ENCODE measurements around the gene YPEL3.
"Not testable (repeated sequence)": the region's sequence is repeated elsewhere in the genome, so short reads cannot be mapped to it uniquely, and the experiment has no call there.

The YPEL3 gene

DNA sequence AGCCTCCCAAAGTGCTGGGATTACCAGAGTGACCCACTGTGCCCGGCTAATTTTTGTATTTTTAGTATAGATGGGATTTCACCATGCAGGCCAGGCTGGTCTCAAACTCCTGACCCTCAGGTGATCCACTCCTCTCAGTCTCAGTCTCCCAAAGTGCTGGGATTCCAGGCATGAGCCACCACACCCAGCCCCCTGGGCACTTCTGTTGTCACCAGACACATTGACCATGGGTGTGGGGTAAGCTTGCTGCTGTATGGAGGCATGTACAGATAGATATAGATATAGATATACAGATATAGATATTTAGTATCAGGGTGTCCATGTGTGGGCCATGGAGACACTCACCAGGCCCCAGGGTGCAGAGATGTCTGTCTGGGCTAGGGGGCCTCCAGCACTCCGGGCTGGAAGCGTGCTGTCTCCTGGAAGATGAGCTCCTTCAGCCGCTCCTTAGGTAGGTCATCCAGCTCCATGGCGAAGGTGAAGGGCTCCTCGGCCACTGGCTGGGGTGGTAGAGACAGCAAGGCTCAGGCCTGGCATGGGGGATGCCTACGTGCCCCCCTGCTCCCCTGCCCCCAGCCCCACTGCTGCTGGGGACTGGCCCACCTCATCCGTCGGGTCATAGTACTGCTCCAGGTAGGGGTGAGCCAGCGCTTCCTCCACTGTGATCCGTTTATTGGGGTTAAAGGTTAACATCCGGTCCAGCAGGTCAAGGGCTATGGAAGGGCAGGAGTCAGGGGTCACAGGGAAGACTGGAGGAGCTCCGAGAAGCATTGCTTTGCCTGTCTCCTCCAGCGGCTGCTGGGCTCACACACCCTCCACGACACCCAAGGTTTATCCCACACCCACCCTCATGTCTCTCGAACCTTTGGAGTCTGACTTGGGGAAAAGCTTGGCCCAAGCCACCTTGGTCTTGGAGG is 20.5 kb upstream of the YPEL3 start:
- no peak for DNase-seq

DNA sequence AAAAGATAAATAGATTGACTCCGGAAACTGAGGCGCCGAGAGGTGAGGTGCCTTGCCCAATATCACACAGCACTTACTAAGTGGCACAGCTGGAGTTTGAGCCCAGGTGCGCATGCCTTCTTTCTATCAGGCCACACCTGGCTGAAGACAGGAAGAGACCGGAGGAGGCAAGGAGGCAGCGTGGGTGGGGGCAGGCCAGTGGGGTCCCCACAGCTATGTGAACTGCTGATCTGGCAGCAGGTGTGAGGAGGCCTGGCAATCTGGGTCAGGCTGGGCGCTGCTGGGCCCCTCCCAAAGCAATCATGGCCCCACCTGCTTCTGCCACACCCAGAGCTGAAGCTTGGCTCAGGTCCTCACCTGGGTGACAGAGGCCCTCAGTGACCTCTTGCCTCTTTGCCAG is 19.2 kb upstream of the YPEL3 start:
- DNase-seq: peak in 1 of 6 experiments; percentile 6

DNA sequence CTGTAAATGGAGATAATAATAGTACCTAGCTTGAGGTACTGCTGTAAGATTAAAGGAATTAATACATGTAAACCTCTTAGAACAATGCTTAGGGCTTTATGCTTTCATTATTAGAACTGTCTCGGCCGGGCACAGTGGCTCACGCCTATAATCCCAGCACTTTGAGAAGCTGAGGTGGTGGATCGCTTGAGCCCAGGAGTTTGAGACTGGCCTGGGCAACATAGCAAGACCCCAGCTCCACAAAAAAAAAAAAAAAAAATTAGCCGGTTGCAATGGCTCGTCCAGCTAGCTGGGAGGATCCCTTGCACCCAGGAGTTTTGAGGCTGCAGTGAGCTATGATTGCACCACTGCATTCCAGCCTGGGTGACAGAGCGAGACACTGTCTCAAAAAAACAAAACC is 18.8 kb upstream of the YPEL3 start:
- DNase-seq: not testable (repeated sequence)

DNA sequence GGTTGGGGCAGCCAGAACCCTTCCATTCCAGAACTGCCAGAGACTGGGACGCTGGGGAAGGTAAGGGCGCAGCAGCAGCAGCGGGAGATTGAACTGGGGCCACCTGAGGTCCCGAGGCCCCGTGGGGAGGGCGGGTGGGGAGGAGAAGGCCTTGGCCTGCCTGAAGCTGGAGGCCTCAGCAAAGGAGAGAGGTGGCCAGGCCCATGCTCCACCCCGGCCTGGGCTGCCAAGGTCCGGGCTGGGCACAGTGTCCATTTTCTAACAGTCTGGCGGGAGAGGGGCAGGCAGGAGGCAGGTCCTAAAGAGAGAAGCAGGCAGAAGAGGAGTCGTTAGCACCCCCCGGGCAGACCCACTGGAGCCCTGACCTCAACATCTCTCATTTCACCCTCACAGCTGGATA is 18.4 kb upstream of the YPEL3 start:
- DNase-seq: no peak

DNA sequence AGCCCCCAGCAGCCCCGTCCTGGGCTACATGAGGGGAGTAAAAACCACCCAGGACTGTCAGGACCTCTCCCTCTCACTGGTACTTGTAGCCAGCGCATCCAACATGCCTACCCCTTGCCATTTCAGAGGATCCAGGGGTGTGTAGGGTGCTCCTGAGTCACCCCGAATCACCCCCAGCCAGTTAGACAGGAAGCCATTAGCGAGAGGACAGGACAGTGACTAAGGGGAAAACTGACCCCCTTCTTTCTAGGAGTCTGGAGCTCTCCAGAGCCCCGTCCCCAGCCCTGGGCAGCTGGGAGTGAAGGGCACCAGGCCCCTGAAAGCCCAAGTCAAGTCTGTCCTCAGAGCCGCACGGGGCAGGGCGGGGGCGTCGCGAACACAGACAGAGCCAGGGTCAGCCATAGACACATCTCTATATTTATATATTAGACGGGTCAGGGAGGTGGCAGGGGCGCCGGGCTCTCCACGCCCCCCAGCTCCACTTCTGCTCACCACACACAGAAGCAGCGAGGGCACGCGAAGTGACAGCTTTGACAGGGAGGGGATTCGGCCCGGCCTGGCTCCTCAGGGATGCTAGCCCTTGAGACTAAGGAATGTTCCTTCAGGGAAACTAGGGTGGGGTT is 17.8 kb upstream of the YPEL3 start:
- no peak for DNase-seq

DNA sequence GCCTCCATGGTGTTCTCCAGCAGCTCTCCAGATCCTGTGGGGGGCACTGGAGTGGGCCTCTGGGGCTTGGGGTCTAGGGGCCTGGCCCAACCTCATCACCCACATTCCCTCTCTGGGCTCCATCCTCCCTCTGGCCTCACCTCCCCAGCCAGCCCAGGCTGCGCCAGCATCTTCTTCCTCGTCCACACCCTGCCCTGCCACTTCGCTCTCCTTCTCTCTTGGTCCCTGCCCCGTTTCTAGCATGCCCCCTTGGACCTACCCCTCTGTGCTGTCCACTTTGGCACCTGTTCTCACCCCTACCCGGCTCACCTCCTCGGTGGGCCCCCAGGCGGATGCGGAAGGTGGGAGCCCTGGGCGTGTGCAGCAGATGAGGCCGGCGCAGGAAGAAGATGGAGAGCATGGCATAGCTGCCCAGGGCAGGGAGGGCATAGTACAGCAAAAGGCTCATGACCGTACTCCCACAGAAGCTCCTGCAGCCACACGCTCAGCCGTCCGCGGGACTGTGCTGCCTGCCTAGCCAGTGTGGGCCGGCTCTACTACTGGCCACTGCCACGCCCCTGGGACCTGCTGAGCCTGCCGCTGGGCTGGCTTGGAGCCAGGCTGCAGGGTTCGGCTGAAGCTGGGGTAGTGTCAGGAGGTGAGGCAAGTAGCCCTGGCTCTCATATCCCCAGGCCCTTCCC is 17.2 kb upstream of the YPEL3 start, which contains the start of gene GDPD3:
Gene GDPD3 (minus strand): TSS at position 507 of the 680 bp plus-strand sequence. CDS start 59 bp downstream, at position 448.
- DNase-seq: no peak

DNA sequence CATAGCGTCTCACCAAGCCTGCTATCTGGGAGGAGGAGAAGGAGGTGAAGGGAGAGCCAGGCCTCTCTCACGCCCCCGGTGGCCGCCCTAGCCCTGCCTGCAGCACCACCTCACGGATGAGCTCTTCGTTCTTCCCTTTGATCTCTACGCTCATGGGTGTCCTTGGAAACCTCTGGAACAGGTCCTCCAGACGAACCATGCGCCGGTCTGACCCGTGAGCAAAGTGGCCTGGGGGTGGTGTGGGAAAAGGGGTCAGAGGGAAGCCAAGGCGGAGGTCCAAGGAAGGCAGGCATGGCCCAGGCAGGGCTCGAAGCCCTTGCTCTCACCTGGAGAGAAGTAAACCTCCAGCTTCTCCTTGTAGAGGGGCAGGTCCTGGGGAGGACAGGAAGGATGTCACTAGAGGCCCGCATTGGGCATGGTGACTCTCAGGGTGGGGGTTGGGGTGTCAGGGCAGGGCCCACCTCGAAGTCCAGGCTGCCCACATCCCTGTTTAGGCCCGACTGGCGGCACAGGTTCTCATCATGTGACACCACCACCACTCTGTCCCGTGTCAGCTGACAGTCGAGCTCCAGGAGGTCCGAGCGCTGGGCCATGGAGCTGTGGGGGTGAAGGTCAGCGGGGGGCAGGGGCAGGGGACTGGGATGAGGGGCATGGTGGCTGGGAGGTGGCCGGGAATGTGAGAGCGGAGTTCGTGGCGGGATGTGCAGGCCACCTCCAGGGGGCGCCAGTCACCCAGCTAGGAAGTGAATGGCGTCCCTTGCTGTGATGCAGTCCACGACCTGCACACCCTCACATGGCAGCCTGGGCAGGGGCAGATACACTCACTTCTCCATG is 16.4 kb upstream of the YPEL3 start:
- DNase-seq: peak in 5 of 6 experiments; percentile 16 to 47 (median 24)

DNA sequence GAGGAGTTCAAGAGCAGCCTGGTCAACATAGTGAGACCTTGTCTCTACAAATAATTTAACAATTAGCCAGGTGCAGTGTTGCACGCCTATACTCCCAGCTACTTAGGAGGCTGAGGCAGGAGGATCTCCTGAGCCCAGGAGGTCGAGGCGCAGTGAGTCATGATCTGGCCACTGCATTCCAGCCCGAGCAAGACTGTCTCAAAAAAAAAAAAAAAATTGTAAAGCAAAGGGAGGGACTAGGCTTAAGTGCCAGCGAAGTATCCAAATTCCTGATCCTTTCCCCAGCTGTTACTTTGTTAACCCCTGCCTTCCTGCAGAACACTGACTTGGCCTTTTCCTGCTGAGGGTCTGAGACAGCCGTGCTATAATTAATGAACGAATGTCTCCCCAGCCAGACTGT is 14.6 kb upstream of the YPEL3 start:
- DNase-seq: no peak

DNA sequence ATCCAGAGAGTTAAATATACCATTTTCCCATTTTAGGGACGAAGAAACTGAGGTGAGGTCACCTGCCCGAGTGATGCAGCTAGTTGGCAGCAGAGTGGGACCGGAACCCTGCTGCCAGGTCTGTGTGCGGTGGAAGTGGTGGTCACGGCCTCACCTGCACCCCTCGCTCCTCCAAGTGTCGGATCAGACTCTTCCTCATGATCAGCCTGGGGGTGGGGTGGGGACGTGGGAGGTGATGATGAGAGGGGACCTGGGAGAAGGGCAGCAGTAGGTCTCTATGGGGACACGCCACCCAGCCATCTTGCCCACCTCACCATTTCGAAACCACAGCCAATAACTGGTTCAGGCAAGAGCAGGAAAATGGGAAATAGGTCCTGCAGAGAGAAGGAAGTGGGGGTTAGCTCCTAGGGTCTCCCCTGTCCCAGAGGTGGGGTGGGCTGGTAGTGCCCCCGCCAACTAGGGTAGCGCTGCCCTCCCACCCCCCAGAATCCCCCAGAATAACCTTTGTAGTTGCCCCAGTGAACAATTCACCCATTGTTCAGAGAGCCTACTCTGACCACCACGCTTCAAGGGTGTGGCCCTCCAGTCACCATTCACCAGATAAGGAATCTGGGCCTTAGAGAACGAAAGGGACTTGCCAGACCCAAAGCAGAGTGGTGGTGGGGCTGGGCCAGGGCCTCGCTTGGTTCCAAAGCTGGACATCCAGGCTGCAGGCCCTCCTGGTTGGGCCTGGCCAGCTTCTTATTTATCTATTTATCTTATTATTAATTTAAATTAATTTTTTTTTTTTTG is 12.2 kb upstream of the YPEL3 start:
- DNase-seq: no peak

DNA sequence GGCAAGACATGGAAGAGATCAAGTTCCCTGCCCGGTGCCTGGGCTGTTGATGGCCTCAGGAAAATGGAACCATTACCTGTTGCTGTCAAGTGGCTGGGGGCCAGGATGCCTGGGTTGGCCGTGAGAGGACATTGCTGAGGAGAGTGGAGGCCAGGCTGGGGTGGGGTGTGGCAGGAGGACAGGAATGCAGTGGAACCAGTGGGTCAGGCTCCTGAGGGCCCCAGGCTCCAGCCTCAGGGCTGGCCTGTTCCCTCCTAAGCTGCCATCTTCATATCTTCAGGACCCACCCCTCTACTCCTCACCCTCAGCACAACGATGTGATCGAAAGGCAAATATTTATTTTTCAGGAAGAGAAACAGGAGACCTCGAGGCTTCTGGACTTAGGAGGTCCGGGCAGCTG is 8.5 kb upstream of the YPEL3 start:
- no peak for DNase-seq

DNA sequence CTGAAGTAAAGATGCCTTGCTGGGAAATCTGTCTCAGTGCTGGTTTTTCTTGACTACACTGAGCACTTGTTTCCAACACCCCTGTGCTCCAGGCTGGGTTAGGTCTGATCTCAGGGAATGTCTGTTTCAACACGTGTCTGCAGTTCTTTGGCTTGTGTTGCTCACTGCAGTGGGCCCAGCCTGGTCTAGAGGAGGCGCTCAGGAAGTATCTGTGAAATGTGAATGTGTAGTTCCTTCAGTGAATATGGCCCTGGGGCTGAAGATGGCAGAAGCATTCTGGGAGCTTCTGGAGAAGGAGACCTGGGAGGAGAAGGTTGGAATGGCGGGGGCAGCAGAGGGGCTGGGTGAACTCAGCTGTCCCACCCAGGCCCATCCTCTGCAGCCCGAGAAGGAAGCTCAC is 8.1 kb upstream of the YPEL3 start:
- no peak for DNase-seq

DNA sequence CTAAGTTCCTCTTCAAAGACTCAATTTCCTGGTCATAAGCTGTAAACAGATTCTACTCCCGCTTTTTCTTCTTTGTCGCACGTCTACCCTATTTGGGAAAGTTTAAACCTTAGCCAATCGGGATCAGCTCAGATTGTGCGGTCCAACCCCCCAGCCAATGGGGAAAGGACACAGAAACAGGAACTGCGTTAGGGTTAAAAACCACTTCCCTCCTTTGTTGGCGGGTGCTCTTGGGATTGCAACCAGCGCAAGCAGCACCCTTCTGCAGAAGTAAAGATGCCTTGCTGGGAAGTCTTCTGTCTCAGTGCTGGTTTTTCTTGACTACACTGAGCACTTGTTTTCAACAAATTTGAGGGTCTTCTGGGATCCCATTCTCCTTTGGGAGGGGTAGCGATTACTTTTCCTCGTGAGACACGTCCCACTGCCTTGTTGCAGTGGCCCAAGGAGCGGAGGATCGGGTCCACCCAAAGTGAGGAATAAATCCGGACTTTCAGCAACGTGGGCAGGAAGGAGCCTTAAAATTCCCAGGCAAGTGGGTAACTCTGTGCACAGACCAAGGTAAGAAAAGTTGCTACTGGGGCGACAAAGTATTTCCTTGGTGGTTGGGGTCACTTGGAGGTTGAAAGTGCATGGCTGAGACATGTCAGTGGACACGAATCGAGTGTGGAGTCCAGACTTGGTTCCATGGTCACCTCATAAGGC is 1.0 kb upstream of the YPEL3 start:
- peak in 3 of 6 experiments; percentile 25 to 66 (median 38) for DNase-seq

DNA sequence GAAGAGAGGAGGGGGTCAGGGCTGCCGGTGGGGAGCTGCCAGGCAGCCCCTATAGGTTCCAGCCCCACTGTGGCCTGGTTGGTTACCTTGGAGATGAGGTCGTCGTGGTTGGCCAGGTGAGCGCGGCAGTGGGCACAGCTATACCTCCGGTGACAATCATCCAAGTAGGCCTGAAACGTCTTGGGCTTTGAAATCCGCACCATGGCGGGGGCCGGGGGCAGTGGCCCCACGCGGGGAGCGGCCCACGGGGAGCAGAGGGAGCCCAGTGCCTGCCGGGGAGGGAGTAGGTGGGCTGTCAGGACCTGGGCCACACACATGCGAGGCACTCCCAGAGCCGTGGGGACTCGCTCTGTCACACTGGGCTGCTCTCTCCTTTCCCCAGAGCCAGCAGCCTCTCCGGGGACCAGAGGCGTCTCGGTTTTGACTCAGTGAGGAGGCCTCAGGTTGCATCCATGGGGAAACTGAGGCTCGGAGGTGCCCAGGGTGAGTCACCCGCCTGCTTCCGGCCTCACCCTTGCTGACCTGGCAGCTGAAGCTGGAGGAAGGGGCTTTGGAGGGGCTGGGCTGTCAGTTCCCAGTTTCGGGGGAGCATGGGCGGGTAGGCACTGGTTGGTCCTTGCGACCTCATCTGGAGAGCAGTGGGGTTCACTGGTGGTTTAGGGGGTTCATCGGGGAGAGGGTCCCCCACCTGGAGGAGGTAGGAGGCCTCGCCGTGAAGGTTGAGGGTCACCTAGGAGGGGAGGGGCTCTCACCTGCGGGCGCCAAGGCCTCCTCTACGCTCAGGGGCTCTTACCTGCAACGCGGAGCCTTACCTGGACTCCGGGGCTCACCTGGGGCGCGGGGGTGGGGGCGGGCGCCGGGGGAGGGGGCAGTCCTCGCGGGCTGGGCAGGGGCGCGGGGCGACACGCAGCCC is 591 bp downstream of the YPEL3 start:
- DNase-seq: peak; percentile 12 to 52 (median 28)

DNA sequence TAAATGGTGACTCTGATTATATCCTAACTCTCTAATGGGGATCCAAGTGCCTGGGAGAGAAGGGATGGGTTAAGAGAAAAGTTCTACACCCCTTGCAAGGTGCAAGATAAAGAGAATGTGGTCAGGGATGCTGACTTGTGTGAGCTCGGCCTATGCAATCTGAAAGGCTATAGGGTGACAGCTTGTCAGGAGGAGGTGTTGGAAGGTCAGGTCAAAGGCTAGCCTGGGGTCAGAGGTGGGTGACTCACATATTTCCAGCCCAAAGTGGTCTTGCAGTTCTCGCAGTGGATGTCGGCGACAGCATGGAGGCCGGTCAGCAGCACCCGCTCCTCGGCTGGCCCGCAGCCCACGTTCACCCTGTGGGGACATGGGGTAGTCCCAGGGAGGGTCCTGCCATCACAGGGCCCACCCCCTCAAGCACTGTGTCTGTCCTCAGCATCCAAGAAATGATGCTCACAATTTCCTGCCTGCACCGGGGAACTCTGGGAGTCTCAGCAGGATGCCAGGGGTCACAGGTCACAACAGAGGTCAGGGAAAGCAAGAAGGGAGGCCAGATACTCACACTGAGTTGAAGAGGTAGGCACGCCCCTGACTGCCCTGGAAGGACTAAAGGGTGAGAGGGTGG is 1.4 kb downstream of the YPEL3 start:
- DNase-seq: no peak

DNA sequence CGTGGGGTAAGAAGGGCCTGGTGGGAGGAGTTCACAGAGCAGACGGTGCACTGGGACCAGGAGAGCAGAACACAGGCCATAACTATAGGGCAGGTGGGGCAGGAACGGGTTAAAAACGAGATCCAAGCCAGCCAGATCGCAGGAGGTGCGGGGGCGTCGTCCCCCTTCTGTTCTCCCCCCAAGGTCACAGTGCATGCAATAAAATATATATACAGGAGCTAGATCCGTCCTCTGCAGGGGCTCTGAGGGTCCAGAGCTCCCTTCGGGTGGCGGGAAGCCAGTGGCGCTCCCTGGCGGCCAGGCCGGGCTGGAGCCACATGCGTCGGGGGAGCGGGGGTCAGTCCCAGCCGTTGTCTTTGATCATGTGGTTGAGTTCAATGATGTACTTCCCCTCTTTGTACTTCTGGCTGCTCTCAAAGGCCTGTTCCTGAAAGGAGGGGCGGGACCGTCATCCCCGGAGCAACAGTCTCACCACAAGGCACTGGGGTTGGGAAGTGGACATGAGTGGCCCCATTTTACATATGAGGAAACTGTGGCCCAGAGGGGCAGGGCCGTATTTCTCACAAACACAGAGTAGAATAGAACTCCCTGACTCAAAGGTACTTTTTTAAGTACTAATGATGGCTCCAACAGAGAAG is 3.5 kb downstream of the YPEL3 start:
- DNase-seq: peak; percentile 34 to 66 (median 51)

DNA sequence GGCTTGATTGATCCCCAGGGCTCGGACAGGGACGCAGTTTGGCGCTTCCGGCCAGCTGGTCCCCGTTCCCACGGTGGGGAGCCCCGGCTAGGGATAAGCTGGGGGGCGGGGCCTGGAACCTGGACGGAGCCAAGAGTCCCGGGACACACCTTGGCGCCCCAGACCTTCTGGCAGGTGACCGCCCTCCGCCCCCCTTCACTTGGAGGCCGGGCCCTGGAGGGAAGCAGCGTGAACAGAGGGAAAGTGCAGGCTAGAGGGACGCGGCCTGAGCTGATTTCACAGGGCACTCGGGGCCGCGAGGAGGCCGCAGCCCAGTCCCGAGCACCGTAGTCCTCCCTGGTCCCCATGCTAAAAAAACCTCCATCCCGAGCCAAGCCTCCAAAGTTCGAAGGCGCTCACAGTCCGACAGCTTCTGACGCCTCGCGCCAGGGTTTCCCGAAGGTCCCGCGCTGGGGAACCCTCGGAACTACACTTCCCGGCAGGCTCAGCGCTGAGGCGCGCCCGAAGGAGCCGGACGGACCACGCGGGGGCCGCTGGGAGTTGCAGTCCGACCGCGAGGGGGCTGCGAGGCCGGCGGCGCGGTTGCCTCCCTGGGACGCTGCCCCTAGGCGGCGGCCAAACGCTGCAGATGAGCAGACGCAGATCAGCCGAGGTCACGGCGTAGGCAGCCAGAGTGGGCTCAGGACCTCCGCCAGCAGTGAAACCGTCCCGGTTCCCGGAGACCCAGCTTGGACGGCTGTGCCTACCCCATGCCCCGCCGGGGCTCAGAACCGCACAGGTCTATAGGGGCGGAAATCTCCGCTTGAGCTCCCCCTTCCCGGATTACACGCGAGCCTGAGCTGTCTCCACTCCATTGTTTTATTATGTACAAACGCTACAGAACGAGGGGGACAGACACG is 4.3 kb downstream of the YPEL3 start, which contains the start of gene TBX6:
Gene TBX6 (minus strand): TSS at position 451 of the 899 bp plus-strand sequence. CDS start 731 bp downstream, outside the sequence.
- peak; percentile 85 to 93 (median 90) for DNase-seq

DNA sequence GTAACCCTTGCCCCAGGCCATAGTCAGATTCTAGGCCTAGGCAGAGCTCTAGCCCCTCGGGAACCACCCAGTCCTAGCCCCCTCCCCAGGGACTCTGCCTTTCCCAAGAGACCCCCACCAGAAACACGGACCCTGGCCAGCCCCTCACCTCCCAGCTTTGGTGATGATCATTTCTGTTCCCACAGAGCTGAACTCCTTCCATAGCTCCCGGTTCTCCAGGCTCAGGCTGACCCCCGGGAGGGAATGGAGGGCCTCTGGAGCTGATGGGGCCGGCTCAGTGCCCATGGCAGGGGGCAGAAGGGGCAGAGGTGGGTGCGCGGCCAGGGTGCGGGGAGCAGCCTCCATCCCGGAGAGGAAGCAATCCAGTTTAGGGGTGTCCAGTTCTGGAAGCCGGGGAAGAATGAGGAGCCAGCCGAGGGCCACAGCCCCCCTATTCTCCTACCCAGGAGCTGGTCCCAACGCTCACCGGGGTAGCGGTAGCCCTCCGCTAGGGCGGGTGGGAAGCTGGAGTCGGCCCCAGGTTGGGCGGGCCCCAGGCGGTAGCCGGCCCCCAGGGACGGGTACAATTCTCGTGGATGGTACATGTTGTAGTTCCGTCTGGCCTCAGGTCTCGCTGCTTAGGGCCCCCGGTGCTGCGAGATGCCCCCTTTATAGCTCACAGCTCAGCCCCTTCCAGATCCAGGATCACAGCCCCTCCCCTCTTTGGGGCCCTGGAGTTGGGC is 5.2 kb downstream of the YPEL3 start:
- DNase-seq: no peak

Data from stimulated activated naive CD4-positive, alpha-beta T cell (primary cell).